Kidney epithelial cell (primary cell): ENCODE measurements around the gene OGFOD3. TPM values are rescaled to one million over a fixed set of nuclear protein-coding genes. Genes with fewer than 3 reads are reported as not detected.

Source experiments
- DNase-seq: peaks from one replicate; pipeline ENCODE4 v3.0.0-alpha.2; 2010; ENCODE audit warnings: low read depth
- H3K27me3 ChIP-seq: 2 replicates; pipeline ENCODE4 v1.6.0; 2011; ENCODE audit warnings: low read length; ENCODE audit not compliant: control insufficient read depth, insufficient read depth
- H3K36me3 ChIP-seq: 2 replicates; pipeline ENCODE4 v1.5.1; 2011; ENCODE audit warnings: low read length; ENCODE audit not compliant: control insufficient read depth, insufficient read depth
- H3K4me3 ChIP-seq: 2 replicates; pipeline ENCODE4 v1.5.1; 2011; ENCODE audit warnings: low read depth, mild to moderate bottlenecking, control low read depth, low read length
- CTCF ChIP-seq: IDR thresholded peaks from 2 replicates; pipeline ENCODE4 v1.5.1; 2011; ENCODE audit warnings: mild to moderate bottlenecking, moderate library complexity, low read length, control low read depth, inconsistent platforms; ENCODE audit not compliant: insufficient read depth, poor library complexity, severe bottlenecking
- total RNA-seq: library from RNA; depleted of rRNA; stranded (reverse); fragments of >200 nt; gene quantifications from 2 replicates; pipeline ENCODE4 v1.2.3, GENCODE V29; 2015

The OGFOD3 gene
- total RNA-seq, 1 donor from 2014 or later = 29.8 TPM

- no peak for DNase-seq
- no peak for TF ChIP-seq CTCF
- H3K36me3 ChIP-seq = no peaks in the 10 kb centered on the region
- H3K4me3 ChIP-seq = no peak overlapping the region
- H3K27me3 ChIP-seq = peaks cover 13% of the 10 kb centered on the region
Measured at GRCh38 chr17:82343560-82343959, 74.8 kb downstream of the OGFOD3 start.

- TF ChIP-seq CTCF = no peak
- no peaks in the 10 kb centered on the region for H3K36me3 ChIP-seq
- DNase-seq = no peak
- no peak overlapping the region for H3K4me3 ChIP-seq
- peaks cover 10% of the 10 kb centered on the region for H3K27me3 ChIP-seq
Measured at GRCh38 chr17:82342361-82343079, 75.9 kb downstream of the OGFOD3 start.

- TF ChIP-seq CTCF = no peak
- no peak for DNase-seq
- H3K36me3 ChIP-seq = no peaks in the 10 kb centered on the region
- no peak overlapping the region for H3K4me3 ChIP-seq
- H3K27me3 ChIP-seq = peaks cover 10% of the 10 kb centered on the region
Measured at GRCh38 chr17:82339634-82340580, 78.5 kb downstream of the OGFOD3 start.

Other genes starting within 250 kb of the OGFOD3 start
- 25.5 and 27.5 TPM in 2 replicates for gene CCDC57, start 205.7 kb downstream of the OGFOD3 start, total RNA-seq
- gene SLC16A3, start 189.5 kb downstream of the OGFOD3 start, total RNA-seq = 83.4 and 85.3 TPM in 2 replicates
- 55.1 and 61.7 TPM in 2 replicates for gene CSNK1D, start 144.9 kb downstream of the OGFOD3 start, total RNA-seq
- gene CD7, start 101.0 kb downstream of the OGFOD3 start, total RNA-seq = 0.21 TPM in 1 of 2 replicates, not detected in the other
- 0.07 TPM in 1 of 2 replicates, not detected in the other for gene SECTM1, start 84.8 kb downstream of the OGFOD3 start, total RNA-seq
- not detected in 2 replicates for gene TEX19, start 59.3 kb downstream of the OGFOD3 start, total RNA-seq
- not detected in 2 replicates for gene UTS2R, start 46.8 kb downstream of the OGFOD3 start, total RNA-seq
- gene HEXD, start 239 bp downstream of the OGFOD3 start, total RNA-seq = 18.5 and 21.6 TPM in 2 replicates
- gene CYBC1, start 32.2 kb upstream of the OGFOD3 start, total RNA-seq = 76.0 and 106 TPM in 2 replicates
- gene NARF, start 40.2 kb upstream of the OGFOD3 start, total RNA-seq = 59.9 and 76.3 TPM in 2 replicates
- gene FOXK2, start 101.1 kb upstream of the OGFOD3 start, total RNA-seq = 42.5 and 57.7 TPM in 2 replicates
- gene WDR45B, start 229.9 kb upstream of the OGFOD3 start, total RNA-seq = 98.2 and 102 TPM in 2 replicates